Effector memory CD4-positive, alpha-beta T cell (primary cell): ENCODE data around the gene AFTPH.

Source experiments
- DNase-seq, 3 donors: peaks; one replicate each; pipeline ENCODE4 v3.0.0-alpha.2; 2020
- H3K27ac ChIP-seq: 2 replicates; pipeline ENCODE4 v1.7.0; 2013; ENCODE audit warnings: mild to moderate bottlenecking, low read length, moderate library complexity; ENCODE audit not compliant: insufficient read depth, poor library complexity, severe bottlenecking
- H3K27me3 ChIP-seq: replicated peaks from 2 replicates; pipeline ENCODE4 v1.7.0; 2013; ENCODE audit warnings: mild to moderate bottlenecking, low read length; ENCODE audit not compliant: insufficient read depth, control insufficient read depth, poor library complexity, severe bottlenecking
- H3K36me3 ChIP-seq: 2 replicates; pipeline ENCODE4 v1.7.0; 2013; ENCODE audit warnings: mild to moderate bottlenecking, low read length, moderate library complexity; ENCODE audit not compliant: control insufficient read depth, insufficient read depth
- H3K4me1 ChIP-seq: 2 replicates; pipeline ENCODE4 v1.7.0; 2013; ENCODE audit warnings: low read length, mild to moderate bottlenecking; ENCODE audit not compliant: control insufficient read depth, insufficient read depth, poor library complexity, severe bottlenecking
- H3K4me3 ChIP-seq: 2 replicates; pipeline ENCODE4 v1.7.0; 2013; ENCODE audit warnings: low read length, low read depth, mild to moderate bottlenecking; ENCODE audit not compliant: insufficient read depth, poor library complexity, severe bottlenecking
- H3K9me3 ChIP-seq: 2 replicates; pipeline ENCODE4 v1.7.0; 2013; ENCODE audit warnings: mild to moderate bottlenecking, low read length, moderate library complexity; ENCODE audit not compliant: control insufficient read depth

The AFTPH gene

DNA sequence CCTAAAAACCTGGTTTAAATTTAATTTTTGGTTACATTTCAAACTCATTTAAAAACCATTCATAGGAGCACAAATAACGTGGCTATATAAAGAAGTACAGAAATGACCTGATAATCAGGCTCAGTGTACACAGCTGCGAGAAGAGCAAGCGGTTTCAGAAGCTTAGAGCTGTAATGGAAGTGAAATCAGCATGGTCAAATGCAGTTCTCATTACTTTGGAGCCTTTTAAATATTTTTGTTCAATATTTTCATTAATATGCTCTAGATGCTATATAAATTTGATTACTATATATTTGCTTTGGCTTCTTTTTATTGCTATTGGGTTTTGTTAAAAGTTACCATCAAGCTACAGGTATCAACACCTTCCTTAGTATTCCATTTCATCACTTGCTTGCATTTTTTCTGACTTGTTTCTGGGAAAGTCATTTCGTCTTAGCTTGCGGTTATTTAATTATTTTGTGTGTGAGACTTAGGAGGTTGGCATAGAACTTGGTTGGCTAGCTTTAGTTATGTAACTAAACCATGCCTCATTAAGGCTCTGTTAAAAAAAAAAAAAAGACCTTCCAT lies 58.7 kb downstream of the AFTPH start:
- no peak overlapping the region for H3K27ac ChIP-seq
- DNase-seq, result no peak
- no peaks in the 10 kb centered on the region for H3K9me3 ChIP-seq
- H3K36me3 ChIP-seq, result peaks cover 15% of the 10 kb centered on the region
- H3K27me3 ChIP-seq, result no peaks in the 10 kb centered on the region
- H3K4me1 ChIP-seq, result no peaks in the 10 kb centered on the region
- H3K4me3 ChIP-seq, result no peak overlapping the region

DNA sequence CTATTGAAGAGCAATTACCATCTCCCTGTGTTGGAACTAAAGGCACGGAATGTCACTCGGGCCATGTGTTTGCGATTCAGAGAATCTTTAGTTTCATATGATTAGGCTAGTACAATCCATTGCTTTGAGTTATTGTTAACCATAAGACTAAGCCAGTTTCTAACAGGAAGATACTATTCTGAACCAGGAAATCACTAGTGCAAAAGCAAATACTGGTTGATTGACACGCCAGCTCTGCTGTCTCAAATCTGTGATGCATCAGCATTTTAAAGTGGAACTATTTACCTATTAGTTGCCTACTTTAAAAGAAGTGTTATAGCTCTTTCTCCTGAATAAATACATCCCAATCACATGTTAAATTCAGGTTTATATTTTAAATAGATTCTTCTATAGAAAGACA lies 61.9 kb downstream of the AFTPH start:
- Histone ChIP-seq H3K4me3 (no peak overlapping the region), H3K4me1 (no peaks in the 10 kb centered on the region), H3K27ac (no peak overlapping the region), H3K9me3 (no peaks in the 10 kb centered on the region), H3K27me3 (no peaks in the 10 kb centered on the region), H3K36me3 (peaks cover 21% of the 10 kb centered on the region)
- no peak for DNase-seq

DNA sequence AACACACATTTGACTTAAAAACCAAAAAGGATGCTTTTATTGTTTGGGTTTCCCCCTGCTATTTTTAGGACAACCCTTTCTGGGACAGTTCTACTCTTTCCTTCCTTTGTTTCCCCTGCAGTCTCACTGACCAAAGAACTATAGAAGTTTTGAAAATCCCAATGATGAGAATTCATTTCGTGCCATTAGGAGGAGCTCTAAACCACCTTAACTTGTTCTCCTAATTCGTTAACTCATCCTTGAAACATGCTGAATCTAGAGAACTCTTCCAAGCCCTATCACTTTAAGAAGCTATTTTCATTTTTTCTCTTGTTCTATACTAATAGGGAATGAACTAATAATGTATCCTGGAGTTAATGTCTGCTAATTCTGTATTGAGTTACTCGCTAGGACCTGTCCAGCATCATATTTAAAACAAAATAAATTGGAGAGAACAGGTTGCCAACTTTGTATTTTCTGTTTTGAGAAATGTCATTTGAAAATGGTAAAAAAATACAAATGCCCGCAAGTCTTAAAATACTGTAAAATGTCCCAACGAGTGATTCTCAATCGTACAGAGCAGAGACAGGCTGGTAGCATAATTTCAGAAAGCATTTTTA lies 62.9 kb downstream of the AFTPH start:
- peaks cover 28% of the 10 kb centered on the region for H3K36me3 ChIP-seq

DNA sequence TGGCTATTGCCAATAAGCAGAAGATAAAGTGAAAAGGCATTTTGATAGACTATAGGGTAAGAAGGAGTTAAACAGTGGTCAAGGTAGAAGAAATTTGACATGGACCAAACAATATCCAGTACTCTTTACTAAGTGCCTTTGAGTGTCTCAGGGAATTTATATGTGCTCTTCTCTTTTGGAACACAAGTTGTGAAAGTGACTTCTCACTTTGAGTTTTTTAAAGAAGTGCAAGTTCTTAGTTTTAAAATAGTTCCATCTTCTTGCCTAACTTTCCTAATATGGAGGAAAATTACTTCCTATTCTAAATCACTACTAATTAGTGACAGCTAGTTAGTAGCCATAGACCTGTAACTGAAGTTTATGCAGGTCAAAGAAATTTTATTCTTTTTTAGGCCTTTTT lies 63.4 kb downstream of the AFTPH start:
- Histone ChIP-seq H3K9me3 (no peaks in the 10 kb centered on the region), H3K27ac (no peak overlapping the region), H3K36me3 (peaks cover 31% of the 10 kb centered on the region), H3K27me3 (no peaks in the 10 kb centered on the region), H3K4me3 (no peak overlapping the region), H3K4me1 (no peaks in the 10 kb centered on the region)
- no peak for DNase-seq

More for the DNA sequence above, 62.9 kb downstream of the AFTPH start:
- DNase-seq, result no peak
- no peak overlapping the region for H3K27ac ChIP-seq
- H3K9me3 ChIP-seq, result no peaks in the 10 kb centered on the region
- no peaks in the 10 kb centered on the region for H3K4me1 ChIP-seq
- no peaks in the 10 kb centered on the region for H3K27me3 ChIP-seq
- no peak overlapping the region for H3K4me3 ChIP-seq

DNA sequence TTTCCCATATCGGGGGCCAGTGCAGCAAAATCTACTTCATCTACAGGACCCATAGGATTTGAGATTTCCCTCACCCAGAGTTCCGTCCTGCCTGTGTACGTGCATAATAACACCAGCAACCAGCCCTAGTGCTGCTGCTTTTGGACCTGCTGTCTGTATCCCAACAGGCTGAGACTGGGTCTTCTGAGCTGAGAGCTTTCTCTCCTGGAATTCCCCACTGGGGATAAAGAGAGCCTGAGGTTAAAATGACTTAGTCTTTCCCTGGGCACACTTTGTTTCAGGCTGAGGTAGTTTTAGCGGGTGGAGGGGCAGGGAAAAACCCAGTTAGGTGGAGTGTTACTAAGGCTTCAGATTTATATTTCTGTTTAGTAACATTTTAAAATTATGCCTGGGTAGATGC lies 67.1 kb downstream of the AFTPH start:
- no peak overlapping the region for H3K4me3 ChIP-seq
- H3K4me1 ChIP-seq, result no peaks in the 10 kb centered on the region
- no peaks in the 10 kb centered on the region for H3K27me3 ChIP-seq
- no peak overlapping the region for H3K27ac ChIP-seq
- peaks cover 28% of the 10 kb centered on the region for H3K36me3 ChIP-seq
- no peak for DNase-seq
- no peaks in the 10 kb centered on the region for H3K9me3 ChIP-seq

DNA sequence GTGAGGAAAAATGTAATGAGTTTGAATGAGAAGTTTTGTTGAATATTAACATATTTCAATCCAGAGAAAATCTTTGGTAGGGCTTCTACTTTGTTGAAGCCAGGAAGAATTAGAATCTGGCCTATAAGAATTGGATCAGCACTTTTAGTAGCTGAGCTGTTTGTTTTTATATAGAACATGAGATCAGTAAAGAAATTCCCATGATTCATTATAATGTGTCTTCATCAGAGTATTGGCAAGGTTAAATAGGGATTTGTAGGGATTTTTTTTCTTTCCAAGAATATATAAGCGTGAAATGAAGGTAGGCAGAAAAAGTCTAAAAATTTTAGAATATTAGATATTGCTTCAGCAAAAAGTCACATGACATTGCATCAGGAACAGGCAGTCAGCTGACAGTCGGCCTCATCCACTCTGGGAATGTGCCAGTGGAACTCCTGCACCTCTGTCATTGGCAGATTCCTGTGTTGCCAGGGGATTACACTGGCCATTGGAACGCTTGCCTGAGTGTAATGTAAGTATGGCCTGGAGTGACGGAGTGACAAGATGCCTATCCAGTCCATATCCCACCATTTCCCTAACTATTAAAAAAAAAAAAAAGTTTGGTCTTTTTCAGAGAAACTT lies 69.0 kb downstream of the AFTPH start:
- Histone ChIP-seq H3K27ac (no peak overlapping the region), H3K9me3 (no peaks in the 10 kb centered on the region), H3K4me1 (no peaks in the 10 kb centered on the region), H3K27me3 (no peaks in the 10 kb centered on the region), H3K36me3 (peaks cover 27% of the 10 kb centered on the region), H3K4me3 (no peak overlapping the region)
- DNase-seq, result no peak

DNA sequence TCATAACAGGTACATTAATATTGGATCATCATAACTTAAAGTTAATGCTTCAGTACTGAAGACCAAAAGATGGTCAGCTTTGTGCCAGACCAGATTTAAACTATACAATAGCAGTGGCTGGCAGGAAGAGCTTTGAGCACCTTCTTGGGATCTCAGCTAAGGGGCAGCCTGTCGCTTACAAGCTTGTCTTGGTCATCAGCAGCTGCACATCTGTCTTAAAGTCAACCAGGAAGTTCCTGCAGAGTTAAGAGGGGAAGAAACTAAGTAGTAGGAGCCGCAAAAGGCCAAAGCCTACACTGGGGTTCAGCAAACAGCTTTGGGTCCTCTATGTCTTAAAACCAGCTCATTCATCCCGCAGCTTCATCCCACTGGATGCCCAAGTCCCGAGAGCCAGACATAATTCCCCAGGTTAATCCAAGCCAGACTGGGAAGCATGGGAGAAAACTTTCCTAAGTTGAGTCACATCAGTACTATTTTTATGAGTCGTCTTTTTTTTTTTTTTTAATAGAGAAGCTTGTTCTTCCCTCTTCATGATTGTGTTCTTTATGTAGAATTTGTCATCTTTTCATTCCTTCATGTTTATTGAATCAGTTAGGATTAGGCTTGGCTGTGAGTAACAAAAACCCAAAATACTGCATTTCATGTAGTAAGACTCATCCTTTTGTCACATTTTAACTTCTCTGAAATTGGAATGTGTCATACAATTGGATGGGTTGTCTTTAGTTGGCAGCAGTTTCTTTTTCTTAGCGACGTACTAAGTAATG lies 70.3 kb downstream of the AFTPH start:
- no peaks in the 10 kb centered on the region for H3K27me3 ChIP-seq
- no peaks in the 10 kb centered on the region for H3K9me3 ChIP-seq
- H3K36me3 ChIP-seq, result peaks cover 25% of the 10 kb centered on the region
- DNase-seq, result no peak
- no peak overlapping the region for H3K4me3 ChIP-seq
- no peaks in the 10 kb centered on the region for H3K4me1 ChIP-seq
- no peak overlapping the region for H3K27ac ChIP-seq

DNA sequence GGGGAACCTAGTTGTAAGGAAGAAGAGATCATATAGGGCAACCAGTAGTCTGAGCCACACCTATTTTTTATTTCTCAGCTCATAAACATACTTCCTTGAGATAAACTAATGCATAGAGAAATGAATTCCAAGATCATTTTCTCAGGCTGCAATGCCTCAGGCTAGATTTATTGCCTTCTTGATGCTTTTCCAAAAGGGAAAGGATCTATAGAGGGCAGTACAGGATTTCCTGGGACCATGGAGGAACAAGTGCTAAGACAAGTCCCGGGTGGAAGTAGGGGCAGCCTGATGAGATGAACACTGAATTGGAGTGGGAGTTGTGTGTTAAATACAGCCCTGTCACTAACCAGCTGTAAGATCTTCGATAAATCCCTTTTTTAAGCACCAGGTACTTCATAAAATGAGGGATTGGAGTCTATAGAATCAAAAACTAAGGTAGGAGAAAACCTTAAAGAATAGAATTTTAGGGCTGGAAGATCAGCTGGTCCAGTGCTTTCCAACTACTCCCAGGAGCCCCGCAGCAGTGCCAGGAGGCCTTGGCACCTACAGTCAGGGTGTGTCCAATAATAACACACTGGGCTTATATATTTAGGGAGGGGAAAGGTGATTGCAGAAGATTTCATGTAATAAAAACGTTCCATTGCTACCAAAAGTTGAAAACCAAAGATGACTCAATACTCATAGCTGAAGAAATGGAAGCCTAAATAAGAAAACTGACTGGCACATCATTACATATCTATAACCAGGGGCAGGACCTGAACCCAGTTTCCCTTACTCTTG lies 71.5 kb downstream of the AFTPH start:
- no peaks in the 10 kb centered on the region for H3K4me1 ChIP-seq
- H3K27ac ChIP-seq, result no peak overlapping the region
- no peak overlapping the region for H3K4me3 ChIP-seq
- peaks cover 22% of the 10 kb centered on the region for H3K36me3 ChIP-seq
- no peaks in the 10 kb centered on the region for H3K27me3 ChIP-seq
- no peak for DNase-seq
- H3K9me3 ChIP-seq, result no peaks in the 10 kb centered on the region

DNA sequence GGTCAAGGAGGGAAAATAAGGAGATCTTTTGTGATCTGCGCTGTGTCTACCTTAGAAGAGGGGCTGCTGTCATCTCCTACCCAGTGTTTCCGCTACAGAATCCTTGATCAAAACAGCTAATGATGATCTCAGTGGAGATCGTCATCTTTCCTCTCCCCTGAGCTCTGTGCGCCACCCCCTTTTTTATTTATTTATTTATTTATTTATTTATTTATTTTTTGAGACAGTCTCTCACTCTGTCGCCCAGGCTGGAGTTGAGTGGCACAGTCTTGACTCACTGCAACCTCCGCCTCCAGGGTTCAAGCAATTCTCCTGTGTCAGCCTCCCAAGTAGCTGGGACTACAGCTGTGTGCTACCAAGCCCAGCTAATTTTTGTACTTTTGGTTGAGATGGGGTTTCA lies 74.1 kb downstream of the AFTPH start:
- no peaks in the 10 kb centered on the region for H3K27me3 ChIP-seq
- no peak for DNase-seq
- no peaks in the 10 kb centered on the region for H3K4me1 ChIP-seq
- H3K9me3 ChIP-seq, result no peaks in the 10 kb centered on the region
- H3K36me3 ChIP-seq, result peaks cover 5% of the 10 kb centered on the region
- no peak overlapping the region for H3K27ac ChIP-seq
- H3K4me3 ChIP-seq, result no peak overlapping the region
